OCI-LY1 (cell line): ENCODE data around the gene E2F3.
"Not testable (repeated sequence)": the region's sequence is repeated elsewhere in the genome, so short reads cannot be mapped to it uniquely, and the experiment has no call there.

ENCODE experiments used
- H2AFZ ChIP-seq: fragments of 200-600 bp; sonication (generic), shearing (Covaris generic); 2 replicates; pipeline ENCODE4 v1.6.0; 2014; ENCODE audit warnings: antibody characterized with exemption, mild to moderate bottlenecking, low read length
- H3F3A ChIP-seq: fragments of 200-600 bp; sonication (generic), shearing (Covaris generic); 2 replicates; pipeline ENCODE4 v1.6.0; 2014; ENCODE audit warnings: mild to moderate bottlenecking, antibody characterized with exemption, low read length, moderate library complexity; ENCODE audit not compliant: insufficient read depth
- H3K27ac ChIP-seq: fragments of 200-600 bp; sonication (generic); 2 replicates; pipeline ENCODE4 v1.5.1; 2014; ENCODE audit warnings: low read length, mixed run types, mild to moderate bottlenecking, low read depth; ENCODE audit not compliant: poor library complexity, severe bottlenecking
- H3K27me3 ChIP-seq: fragments of 200-600 bp; sonication (generic); 2 replicates; pipeline ENCODE4 v1.6.0; 2014; ENCODE audit warnings: antibody characterized with exemption, mild to moderate bottlenecking, low read length, moderate library complexity; ENCODE audit not compliant: insufficient read depth
- H3K36me3 ChIP-seq: fragments of 200-600 bp; sonication (generic); 2 replicates; pipeline ENCODE4 v1.6.1; 2014; ENCODE audit warnings: mild to moderate bottlenecking, antibody characterized with exemption, low read length, moderate library complexity, mixed read lengths; ENCODE audit not compliant: insufficient read depth
- H3K4me1 ChIP-seq: fragments of 200-600 bp; sonication (generic); 2 replicates; pipeline ENCODE4 v1.5.1; 2014; ENCODE audit warnings: mild to moderate bottlenecking, low read length, moderate library complexity; ENCODE audit not compliant: insufficient read depth, severe bottlenecking
- H3K4me2 ChIP-seq: fragments of 200-600 bp; sonication (generic), shearing (Covaris generic); 2 replicates; pipeline ENCODE4 v1.6.1; 2014; ENCODE audit warnings: low read length
- H3K4me3 ChIP-seq: fragments of 200-600 bp; sonication (generic); 2 replicates; pipeline ENCODE4 v1.5.1; 2014; ENCODE audit warnings: low read length, low read depth, mild to moderate bottlenecking, mixed read lengths; ENCODE audit not compliant: poor library complexity, severe bottlenecking
- H3K79me2 ChIP-seq: fragments of 200-600 bp; shearing (Covaris generic); 2 replicates; pipeline ENCODE4 v1.6.1; 2016; ENCODE audit warnings: mixed run types, low read length, mixed read lengths; ENCODE audit not compliant: insufficient read depth
- H3K9ac ChIP-seq: fragments of 200-600 bp; sonication (generic), shearing (Covaris generic); 2 replicates; pipeline ENCODE4 v1.6.1; 2014; ENCODE audit warnings: mild to moderate bottlenecking, low read length, mixed read lengths
- H3K9me2 ChIP-seq: fragments of 200-600 bp; sonication (generic), shearing (Covaris generic); 2 replicates; pipeline ENCODE4 v1.6.1; 2014; ENCODE audit warnings: low read depth, mild to moderate bottlenecking, low read length, mixed read lengths
- H3K9me3 ChIP-seq: fragments of 200-600 bp; shearing (Covaris generic); 2 replicates; pipeline ENCODE4 v1.6.1; 2014; ENCODE audit warnings: low read length, mixed read lengths
- H4K20me1 ChIP-seq: fragments of 200-600 bp; sonication (generic), shearing (Covaris generic); 2 replicates; pipeline ENCODE4 v1.6.0; 2016; ENCODE audit warnings: mild to moderate bottlenecking, low read length; ENCODE audit not compliant: insufficient read depth
- EZH2 ChIP-seq: fragments of 200-600 bp; sonication (generic), shearing (Covaris generic); IDR thresholded peaks from 2 replicates; pipeline ENCODE4 v1.8.0; 2017; ENCODE audit warnings: borderline replicate concordance, mixed run types, mild to moderate bottlenecking, antibody characterized with exemption, low read length, moderate library complexity, mixed read lengths
- TF ChIP-seq, protein P1 (sequence below): fragments of 200-600 bp; sonication (generic), shearing (Covaris generic); IDR thresholded peaks from 2 replicates; pipeline ENCODE4 v1.5.1; 2017; ENCODE audit warnings: mild to moderate bottlenecking, antibody characterized with exemption, low read length, moderate library complexity, mixed read lengths

The E2F3 gene

DNA sequence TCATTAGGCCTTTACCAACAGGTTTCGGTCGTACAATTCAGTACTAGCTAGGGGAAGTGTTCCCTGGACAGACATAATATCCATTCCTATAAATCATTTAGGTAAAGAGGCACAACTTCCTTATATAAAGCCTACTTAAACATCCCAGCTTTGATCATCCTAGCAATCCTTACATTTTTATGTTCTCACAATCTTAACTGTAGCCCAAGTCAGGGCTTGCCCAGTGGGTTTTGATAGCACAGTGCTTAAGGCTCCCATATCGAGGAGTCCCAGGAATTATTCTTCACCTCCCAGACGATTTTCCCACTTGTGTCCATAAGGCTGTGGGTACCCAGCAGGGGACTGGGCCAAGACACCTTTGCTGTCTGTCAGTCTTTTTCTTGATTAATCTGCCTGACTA is 63.2 kb downstream of the E2F3 start:
- Histone ChIP-seq H3K9ac (no peak overlapping the region), H3K9me3 (no peaks in the 10 kb centered on the region), H2AFZ (no peak overlapping the region), H3K27ac (no peak overlapping the region), H4K20me1 (no peaks in the 10 kb centered on the region), H3F3A (no peaks in the 10 kb centered on the region; the same call in 1 of the 2 replicates), H3K4me1 (no peaks in the 10 kb centered on the region), H3K79me2 (peaks cover 7% of the 10 kb centered on the region; the same call in 1 of the 2 replicates), H3K36me3 (peaks cover 18% of the 10 kb centered on the region), H3K4me3 (no peak overlapping the region), H3K27me3 (no peaks in the 10 kb centered on the region), H3K4me2 (no peak overlapping the region), H3K9me2 (no peaks in the 10 kb centered on the region)
- TF ChIP-seq, protein P1, sequence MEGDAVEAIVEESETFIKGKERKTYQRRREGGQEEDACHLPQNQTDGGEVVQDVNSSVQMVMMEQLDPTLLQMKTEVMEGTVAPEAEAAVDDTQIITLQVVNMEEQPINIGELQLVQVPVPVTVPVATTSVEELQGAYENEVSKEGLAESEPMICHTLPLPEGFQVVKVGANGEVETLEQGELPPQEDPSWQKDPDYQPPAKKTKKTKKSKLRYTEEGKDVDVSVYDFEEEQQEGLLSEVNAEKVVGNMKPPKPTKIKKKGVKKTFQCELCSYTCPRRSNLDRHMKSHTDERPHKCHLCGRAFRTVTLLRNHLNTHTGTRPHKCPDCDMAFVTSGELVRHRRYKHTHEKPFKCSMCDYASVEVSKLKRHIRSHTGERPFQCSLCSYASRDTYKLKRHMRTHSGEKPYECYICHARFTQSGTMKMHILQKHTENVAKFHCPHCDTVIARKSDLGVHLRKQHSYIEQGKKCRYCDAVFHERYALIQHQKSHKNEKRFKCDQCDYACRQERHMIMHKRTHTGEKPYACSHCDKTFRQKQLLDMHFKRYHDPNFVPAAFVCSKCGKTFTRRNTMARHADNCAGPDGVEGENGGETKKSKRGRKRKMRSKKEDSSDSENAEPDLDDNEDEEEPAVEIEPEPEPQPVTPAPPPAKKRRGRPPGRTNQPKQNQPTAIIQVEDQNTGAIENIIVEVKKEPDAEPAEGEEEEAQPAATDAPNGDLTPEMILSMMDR, result no peak
- no peak for TF ChIP-seq EZH2

DNA sequence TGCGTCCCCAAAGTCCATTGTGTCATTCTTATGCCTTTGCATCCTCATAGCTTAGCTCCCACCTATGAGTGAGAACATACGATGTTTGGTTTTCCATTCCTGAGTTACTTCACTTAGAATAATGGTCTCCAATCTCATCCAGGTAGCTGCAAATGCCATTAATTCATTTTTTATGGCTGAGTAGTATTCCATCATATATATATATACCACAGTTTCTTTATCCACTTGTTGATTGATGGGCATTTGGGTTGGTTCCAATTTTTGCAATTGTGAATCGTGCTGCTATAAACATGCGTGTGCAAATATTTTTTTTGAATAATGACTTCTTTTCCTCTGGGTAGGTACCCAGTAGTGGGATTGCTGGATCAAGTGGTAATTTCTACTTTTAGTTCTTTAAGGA is 63.9 kb downstream of the E2F3 start:
- not testable (repeated sequence) for H3K9ac ChIP-seq, H3K9me3 ChIP-seq, H3K9me2 ChIP-seq, H3K4me3 ChIP-seq, H3F3A ChIP-seq, H2AFZ ChIP-seq, H3K79me2 ChIP-seq, H4K20me1 ChIP-seq, H3K4me2 ChIP-seq, H3K27ac ChIP-seq, H3K27me3 ChIP-seq, H3K4me1 ChIP-seq
- H3K36me3 ChIP-seq, result peaks cover 12% of the 10 kb centered on the region

DNA sequence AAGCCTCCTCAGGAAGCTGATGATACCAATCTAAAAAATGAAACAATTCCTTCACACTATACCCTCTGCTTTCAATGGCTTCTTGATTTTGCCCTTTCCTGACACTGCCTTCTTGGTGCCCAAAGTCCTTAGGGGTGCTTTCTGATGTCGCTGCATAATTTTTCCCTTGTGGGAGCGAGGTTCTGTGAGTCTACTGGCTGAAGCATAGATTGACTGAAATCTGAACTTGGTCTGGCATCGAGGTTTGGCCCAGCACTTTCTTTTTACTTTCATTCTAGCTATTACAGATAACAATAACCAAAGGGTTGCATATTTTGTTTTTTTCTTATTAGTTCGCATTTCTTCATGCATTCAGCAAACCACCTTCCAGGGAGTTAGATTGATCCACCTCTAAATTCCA is 65.8 kb downstream of the E2F3 start:
- no peaks in the 10 kb centered on the region for H3K9me2 ChIP-seq
- no peak overlapping the region for H3K4me2 ChIP-seq
- H3K9me3 ChIP-seq, result no peaks in the 10 kb centered on the region
- no peaks in the 10 kb centered on the region; the same call in 1 of the 2 replicates for H3F3A ChIP-seq
- H3K27ac ChIP-seq, result no peak overlapping the region
- no peaks in the 10 kb centered on the region for H4K20me1 ChIP-seq
- no peak for TF ChIP-seq EZH2
- TF ChIP-seq, protein P1, result no peak
- no peak overlapping the region for H2AFZ ChIP-seq
- H3K79me2 ChIP-seq, result 0 out of 2 replicates have a peak, but pooled peaks cover 3% of the 10 kb centered on the region
- no peaks in the 10 kb centered on the region for H3K4me1 ChIP-seq
- H3K9ac ChIP-seq, result no peak overlapping the region
- H3K27me3 ChIP-seq, result no peaks in the 10 kb centered on the region
- peaks cover 12% of the 10 kb centered on the region for H3K36me3 ChIP-seq
- H3K4me3 ChIP-seq, result no peak overlapping the region

DNA sequence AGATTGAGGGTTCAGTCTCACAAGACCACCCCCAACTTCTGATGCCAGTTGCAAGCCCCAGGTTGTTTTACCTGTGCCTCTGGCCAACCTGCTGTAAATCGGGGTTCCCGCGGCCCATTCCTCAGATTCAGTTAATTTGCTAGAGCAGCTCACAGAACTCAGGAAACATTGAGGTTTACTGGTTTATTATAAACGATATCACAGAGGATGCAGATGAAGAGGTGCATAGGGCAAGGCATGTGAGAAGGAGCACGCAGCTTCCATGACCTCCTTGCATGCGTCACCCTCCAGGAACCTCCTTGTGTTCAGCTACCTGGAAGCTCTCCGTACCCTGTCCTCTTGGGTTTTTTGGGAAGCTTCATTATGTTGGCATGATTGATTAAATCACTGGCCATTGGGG is 66.5 kb downstream of the E2F3 start:
- Histone ChIP-seq H3K9me3 (no peaks in the 10 kb centered on the region), H3K79me2 (0 out of 2 replicates have a peak, but pooled peaks cover 3% of the 10 kb centered on the region), H3K36me3 (peaks cover 12% of the 10 kb centered on the region), H3K4me1 (no peaks in the 10 kb centered on the region), H3K9ac (no peak overlapping the region), H3K9me2 (no peaks in the 10 kb centered on the region), H4K20me1 (no peaks in the 10 kb centered on the region), H2AFZ (no peak overlapping the region), H3K4me2 (no peak overlapping the region), H3F3A (no peaks in the 10 kb centered on the region; the same call in 1 of the 2 replicates), H3K4me3 (no peak overlapping the region), H3K27ac (no peak overlapping the region), H3K27me3 (no peaks in the 10 kb centered on the region)
- TF ChIP-seq EZH2, result no peak
- TF ChIP-seq, protein P1, result no peak
